T-helper 2 cell treated with Interferon-gamma antibody and Interleukin-4, amounts not matched to agents 100 ng/mL and 5 ng/mL, for 36 hours (primary cell): ENCODE results near the gene BORCS5. TPM values are rescaled to one million over a fixed set of nuclear protein-coding genes. Genes with fewer than 3 reads are reported as not detected.
"Not testable (repeated sequence)": the region's sequence is repeated elsewhere in the genome, so short reads cannot be mapped to it uniquely, and the experiment has no call there.

ENCODE experiments used
- intact Hi-C: fragments of 100-400 bp; cut with micrococcal nuclease; formaldehyde crosslinking; loops from one replicate; pipeline ENCODE4 v1.15.1; 2023
- total RNA-seq: library from RNA; stranded (reverse); gene quantifications from 2 replicates; pipeline ENCODE4 v1.2.3, GENCODE V29; 2022

Gene BORCS5
- total RNA-seq, 1 donor from 2014 or later, result 22.7 TPM

- intact Hi-C loops, result no loop called here
Measured at GRCh38 chr12:12384571-12385340, 27.9 kb downstream of the BORCS5 start.

GRCh38 chr12:12387501-12387900, 30.6 kb downstream of the BORCS5 start:
- intact Hi-C loops, result no loop called here

GRCh38 chr12:12392413-12392812, 35.5 kb downstream of the BORCS5 start:
- intact Hi-C loops, result no loop called here

GRCh38 chr12:12393171-12393570, 36.3 kb downstream of the BORCS5 start:
- intact Hi-C loops, result no loop called here

GRCh38 chr12:12396694-12397093, 39.8 kb downstream of the BORCS5 start:
- intact Hi-C loops, result no loop called here

GRCh38 chr12:12397184-12397583, 40.3 kb downstream of the BORCS5 start:
- intact Hi-C loops, result no loop called here

GRCh38 chr12:12398026-12398859, 41.4 kb downstream of the BORCS5 start:
- intact Hi-C loops, result no loop called here

- intact Hi-C loops, result no loop called here
Measured at GRCh38 chr12:12399161-12399560, 42.3 kb downstream of the BORCS5 start.

GRCh38 chr12:12399776-12400305, 43.0 kb downstream of the BORCS5 start:
- intact Hi-C loops, result no loop called here

- intact Hi-C loops, result no loop called here
Measured at GRCh38 chr12:12400793-12401192, 43.9 kb downstream of the BORCS5 start.

GRCh38 chr12:12403264-12404248, 46.7 kb downstream of the BORCS5 start:
- intact Hi-C loops, result no loop called here

- intact Hi-C loops, result no loop called here
Measured at GRCh38 chr12:12404297-12404696, 47.4 kb downstream of the BORCS5 start.

GRCh38 chr12:12405882-12406281, 49.0 kb downstream of the BORCS5 start:
- intact Hi-C loops, result loop anchor here (5.0 kb wide), 2 partner anchors 36 to 76 kb away; no protein-coding TSS in a partner anchor

GRCh38 chr12:12406762-12407161, 49.9 kb downstream of the BORCS5 start:
- intact Hi-C loops, result loop anchor here (5.0 kb wide), 2 partner anchors 36 to 76 kb away; no protein-coding TSS in a partner anchor

- intact Hi-C loops, result loop anchor here (5.0 kb wide), 2 partner anchors 34 to 74 kb away; no protein-coding TSS in a partner anchor
Measured at GRCh38 chr12:12408265-12408690, 51.4 kb downstream of the BORCS5 start.

- intact Hi-C loops, result loop anchor here (5.0 kb wide), 2 partner anchors 33 to 73 kb away; no protein-coding TSS in a partner anchor
Measured at GRCh38 chr12:12409337-12409736, 52.5 kb downstream of the BORCS5 start.

- intact Hi-C loops, result no loop called here
Measured at GRCh38 chr12:12415886-12416285, 59.0 kb downstream of the BORCS5 start.

- intact Hi-C loops, result not testable (repeated sequence)
Measured at GRCh38 chr12:12419165-12419564, 62.3 kb downstream of the BORCS5 start.

GRCh38 chr12:12423367-12423766, 66.5 kb downstream of the BORCS5 start:
- intact Hi-C loops, result no loop called here

GRCh38 chr12:12425001-12425400, 68.1 kb downstream of the BORCS5 start:
- intact Hi-C loops, result no loop called here

GRCh38 chr12:12425616-12426015, 68.7 kb downstream of the BORCS5 start:
- intact Hi-C loops, result no loop called here
